ENCODE data around the gene MYO3B.

Gene MYO3B

GRCh38 chr2:170307555-170308351, 129.8 kb downstream of the MYO3B start:
- TF ChIP-seq CTCF (IDR thresholded peaks at IDR 0.05; ENCODE audit: insufficient read depth, low read length, missing control alignments): no peak
- no peak overlapping the region for H3K4me3 ChIP-seq (ENCODE audit: low read depth, low read length)
- DNase-seq (ENCODE audit: low read depth, low spot score): no peak
- ChIA-PET POLR2A (no interaction called here), CTCF (interaction anchor here (1.0 kb wide), 1 partner anchor 12 kb away, joined by 3 read pairs; no protein-coding TSS in a partner anchor)

GRCh38 chr2:170310876-170311502, 133.0 kb downstream of the MYO3B start:
- CTCF ChIA-PET: no interaction called here
- H3K4me3 ChIP-seq (ENCODE audit: low read depth, low read length): no peak overlapping the region
- no peak for TF ChIP-seq CTCF (IDR thresholded peaks at IDR 0.05; ENCODE audit: insufficient read depth, low read length, missing control alignments)
- DNase-seq (ENCODE audit: low read depth, low spot score): no peak
- POLR2A ChIA-PET: no interaction called here

GRCh38 chr2:170313347-170313991, 135.5 kb downstream of the MYO3B start:
- CTCF ChIA-PET: interaction anchor here (2.9 kb wide), 1 partner anchor 10 kb away, joined by 9 read pairs; no protein-coding TSS in a partner anchor
- POLR2A ChIA-PET: no interaction called here
- DNase-seq (ENCODE audit: low read depth, low spot score): no peak
- no peak overlapping the region for H3K4me3 ChIP-seq (ENCODE audit: low read depth, low read length)
- no peak for TF ChIP-seq CTCF (IDR thresholded peaks at IDR 0.05; ENCODE audit: insufficient read depth, low read length, missing control alignments)

- CTCF ChIA-PET: interaction anchor here (2.9 kb wide), 1 partner anchor 10 kb away, joined by 9 read pairs; no protein-coding TSS in a partner anchor
- no peak for TF ChIP-seq CTCF (IDR thresholded peaks at IDR 0.05; ENCODE audit: insufficient read depth, low read length, missing control alignments)
- DNase-seq (ENCODE audit: low read depth, low spot score): no peak
- POLR2A ChIA-PET: no interaction called here
- H3K4me3 ChIP-seq (ENCODE audit: low read depth, low read length): no peak overlapping the region
Measured at GRCh38 chr2:170313992-170314348, 136.0 kb downstream of the MYO3B start.

- no peak for DNase-seq (ENCODE audit: low read depth, low spot score)
- CTCF ChIA-PET: interaction anchor here (2.9 kb wide), 1 partner anchor 9 kb away, joined by 9 read pairs; no protein-coding TSS in a partner anchor
- no peak overlapping the region for H3K4me3 ChIP-seq (ENCODE audit: low read depth, low read length)
- POLR2A ChIA-PET: no interaction called here
- no peak for TF ChIP-seq CTCF (IDR thresholded peaks at IDR 0.05; ENCODE audit: insufficient read depth, low read length, missing control alignments)
Measured at GRCh38 chr2:170314744-170315447, 136.9 kb downstream of the MYO3B start.

All from AG04449 (cell line).